A549 (cell line): ENCODE results near the gene CADM1. TPM values are rescaled to one million over a fixed set of nuclear protein-coding genes. Genes with fewer than 3 reads are reported as not detected.
"Not testable (repeated sequence)": the region's sequence is repeated elsewhere in the genome, so short reads cannot be mapped to it uniquely, and the experiment has no call there.

Source experiments
- ATAC-seq, 2 experiments: fragments of 200-7000 bp in 1 of 2; fragments of >200 bp in 1 of 2; cut with Nextera tagmentation in 1 of 2; cut with Tn5 transposase in 1 of 2; 3 replicates each; pipeline versions ENCODE4 v1.8.0 to v1.9.1; 2018 to 2020; ENCODE audit warnings: mild to moderate bottlenecking in 1 of 2, moderate library complexity in 1 of 2
- CTCF ChIA-PET: fragments of 300-600 bp; sonication (Branson Sonifier 250); formaldehyde crosslinking; extraction: SDS; loops from one replicate; lab custom pipeline; 2021; ENCODE audit warnings: antibody characterized with exemption, inconsistent platforms; lab: Yijun Ruan, JAX
- POLR2A ChIA-PET: fragments of 350-600 bp; formaldehyde crosslinking; extraction: SDS; loops from one replicate; lab custom pipeline; 2021; ENCODE audit warnings: antibody characterized with exemption, inconsistent platforms; lab: Yijun Ruan, JAX
- DNase-seq, 2 experiments: peaks; one replicate each; pipeline versions ENCODE4 v3.0.0 to v3.0.0-alpha.2; 2011 to 2016; ENCODE audit warnings: low read depth in 1 of 2, low spot score in 1 of 2
- FAIRE-seq: peaks from 2 replicates; lab custom pipeline; 2011; peaks lifted over from hg19 to GRCh38; lab: Jason Lieb, UNC
- H3K27ac ChIP-seq, 2 experiments: fragments of >200 bp; sonication (Bioruptor Twin); formaldehyde crosslinking; 3 replicates each; pipeline ENCODE4 v1.5.1; 2016 to 2017
- H3K4me1 ChIP-seq: fragments of >200 bp; sonication (Bioruptor Twin); formaldehyde crosslinking; 3 replicates; pipeline ENCODE4 v1.6.1; 2016
- H3K4me2 ChIP-seq: fragments of >200 bp; sonication (Bioruptor Twin); formaldehyde crosslinking; 3 replicates; pipeline ENCODE4 v1.6.1; 2016
- H3K4me3 ChIP-seq: fragments of >200 bp; sonication (Bioruptor Twin); formaldehyde crosslinking; 3 replicates; pipeline ENCODE4 v1.5.1; 2016
- H3K9me3 ChIP-seq: fragments of >200 bp; sonication (Bioruptor Twin); formaldehyde crosslinking; 3 replicates; pipeline ENCODE4 v1.6.1; 2016
- CBX2 ChIP-seq: fragments of 200-600 bp; sonication (generic); IDR thresholded peaks from 2 replicates; pipeline ENCODE4 v1.6.1; 2016; ENCODE audit warnings: low read depth, mild to moderate bottlenecking, borderline replicate concordance
- CHD2 ChIP-seq: fragments of 150-350 bp; IDR thresholded peaks from 2 replicates; pipeline ENCODE4 v1.6.1; 2014; ENCODE audit warnings: low read length; ENCODE audit not compliant: partially characterized antibody
- FOSL2 ChIP-seq, 2 experiments: fragments of 450-650 bp in 1 of 2; fragments of >200 bp in 1 of 2; sonication (Bioruptor Twin) in 1 of 2; formaldehyde crosslinking; IDR thresholded peaks; 2 replicates each; pipeline versions ENCODE4 v1.5.0 to v1.6.1; 2016 to 2020; ENCODE audit warnings: mild to moderate bottlenecking in 1 of 2, moderate library complexity in 1 of 2
- HOXB13 ChIP-seq: fragments of 250-450 bp; sonication (Bioruptor Pico); IDR thresholded peaks from 2 replicates; pipeline ENCODE4 v1.5.0; 2020; ENCODE audit warnings: low read depth, mild to moderate bottlenecking, moderate library complexity
- JUNB ChIP-seq: fragments of >200 bp; sonication (Bioruptor Twin); formaldehyde crosslinking; IDR thresholded peaks from 2 replicates; pipeline ENCODE4 v1.6.1; 2016
- KDM1A ChIP-seq: fragments of 200-600 bp; sonication (generic); IDR thresholded peaks from 2 replicates; pipeline ENCODE4 v1.6.1; 2016; ENCODE audit warnings: low read depth, mild to moderate bottlenecking
- KDM5A ChIP-seq: fragments of 200-600 bp; sonication (generic); IDR thresholded peaks from 2 replicates; pipeline ENCODE4 v1.6.1; 2016; ENCODE audit warnings: antibody characterized with exemption, mild to moderate bottlenecking
- MYC ChIP-seq: IDR thresholded peaks from 2 replicates; pipeline ENCODE4 v1.6.1; 2012; ENCODE audit warnings: mild to moderate bottlenecking, inconsistent platforms, low read length, improper control_type of control experiment, borderline replicate concordance
- NFE2L2 ChIP-seq: fragments of 150-350 bp; conservative IDR thresholded peaks from 2 replicates; pipeline ENCODE4 v1.6.1; 2014; ENCODE audit warnings: low read length
- TP53 ChIP-seq: fragments of 250-450 bp; sonication (Bioruptor Pico); IDR thresholded peaks from 2 replicates; pipeline ENCODE4 v1.5.0; 2021; ENCODE audit warnings: mild to moderate bottlenecking, moderate library complexity
- ZSCAN20 ChIP-seq: fragments of 250-450 bp; sonication (Bioruptor Pico); IDR thresholded peaks from 2 replicates; pipeline ENCODE4 v1.8.0; 2022; ENCODE audit warnings: mild to moderate bottlenecking, moderate library complexity
- WGBS: methylation state at CpG from one replicate; pipeline ENCODE4 v1.1.6; 2017; ENCODE audit errors: missing lambda C conversion rate; 5-methylcytosine and 5-hydroxymethylcytosine counted together
- polyA plus RNA-seq, 4 experiments: library from polyadenylated mRNA; depleted of rRNA in 3 of 4; stranded (reverse); fragments of >200 nt; fragmentation: RNase III in 1 of 4; extraction: RNeasy Plus Mini Kit Qiagen cat#74134 plus additional on column Dnase treatment in 1 of 4; gene quantifications; 2 replicates in 3 of 4; 3 replicates in 1 of 4; pipeline ENCODE4 v1.2.3, GENCODE V29; 2011 to 2017
- TF ChIP-seq, protein P1 (sequence below): fragments of 200-600 bp; sonication (generic); IDR thresholded peaks from 2 replicates; pipeline ENCODE4 v1.6.1; 2016; ENCODE audit warnings: antibody characterized with exemption, mild to moderate bottlenecking, moderate library complexity
- TF ChIP-seq, protein P2 (sequence below): IDR thresholded peaks from 2 replicates; pipeline ENCODE4 v1.6.1; 2012; ENCODE audit warnings: low read depth, borderline replicate concordance
- TF ChIP-seq, protein P3 (sequence below): fragments of >200 bp; sonication (Bioruptor Twin); formaldehyde crosslinking; IDR thresholded peaks from 3 replicates; pipeline ENCODE4 v1.6.1; 2016

Gene CADM1
- polyA plus RNA-seq, 2 of the 4 experiments (the other 2 are of a cell fraction), result 33.4 to 36.7 TPM

- CTCF ChIA-PET, H3K27ac ChIP-seq, FAIRE-seq, H3K4me2 ChIP-seq, H3K9me3 ChIP-seq, H3K4me3 ChIP-seq, ATAC-seq, DNase-seq: not testable (repeated sequence)
- POLR2A ChIA-PET, result interaction anchor here (0.6 kb wide), 1 partner anchor 127 kb away, joined by 6 read pairs; no protein-coding TSS in a partner anchor
- peaks cover 32% of the 10 kb centered on the region for H3K4me1 ChIP-seq
- WGBS, result 77% methylated on average over 3 of the region's 3 CpGs
These were observed 29.9 kb downstream of the CADM1 start for GRCh38 chr11:115474306-115474705.

DNA sequence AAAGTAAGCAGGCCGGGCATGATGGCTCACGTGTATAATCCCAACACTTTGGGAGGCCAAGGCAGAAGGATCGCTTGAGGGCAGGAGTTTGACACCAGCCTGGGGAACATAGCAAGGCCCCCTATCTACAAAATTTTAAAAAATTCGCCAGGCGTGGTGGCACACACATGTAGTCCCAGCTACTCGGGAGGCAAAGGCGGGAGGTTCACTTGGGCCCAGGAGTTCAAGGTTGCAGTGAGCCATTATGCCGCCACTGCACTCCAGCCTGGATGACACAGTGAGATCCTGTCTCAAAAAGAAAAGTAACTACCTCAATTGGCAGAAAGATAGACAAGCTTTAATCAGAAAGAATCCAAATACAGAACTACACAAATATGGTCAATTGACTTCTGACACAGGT, 31.0 kb downstream of the CADM1 start:
- ATAC-seq (no peak), FAIRE-seq (no peak), DNase-seq (no peak)
- TF ChIP-seq, protein P1, sequence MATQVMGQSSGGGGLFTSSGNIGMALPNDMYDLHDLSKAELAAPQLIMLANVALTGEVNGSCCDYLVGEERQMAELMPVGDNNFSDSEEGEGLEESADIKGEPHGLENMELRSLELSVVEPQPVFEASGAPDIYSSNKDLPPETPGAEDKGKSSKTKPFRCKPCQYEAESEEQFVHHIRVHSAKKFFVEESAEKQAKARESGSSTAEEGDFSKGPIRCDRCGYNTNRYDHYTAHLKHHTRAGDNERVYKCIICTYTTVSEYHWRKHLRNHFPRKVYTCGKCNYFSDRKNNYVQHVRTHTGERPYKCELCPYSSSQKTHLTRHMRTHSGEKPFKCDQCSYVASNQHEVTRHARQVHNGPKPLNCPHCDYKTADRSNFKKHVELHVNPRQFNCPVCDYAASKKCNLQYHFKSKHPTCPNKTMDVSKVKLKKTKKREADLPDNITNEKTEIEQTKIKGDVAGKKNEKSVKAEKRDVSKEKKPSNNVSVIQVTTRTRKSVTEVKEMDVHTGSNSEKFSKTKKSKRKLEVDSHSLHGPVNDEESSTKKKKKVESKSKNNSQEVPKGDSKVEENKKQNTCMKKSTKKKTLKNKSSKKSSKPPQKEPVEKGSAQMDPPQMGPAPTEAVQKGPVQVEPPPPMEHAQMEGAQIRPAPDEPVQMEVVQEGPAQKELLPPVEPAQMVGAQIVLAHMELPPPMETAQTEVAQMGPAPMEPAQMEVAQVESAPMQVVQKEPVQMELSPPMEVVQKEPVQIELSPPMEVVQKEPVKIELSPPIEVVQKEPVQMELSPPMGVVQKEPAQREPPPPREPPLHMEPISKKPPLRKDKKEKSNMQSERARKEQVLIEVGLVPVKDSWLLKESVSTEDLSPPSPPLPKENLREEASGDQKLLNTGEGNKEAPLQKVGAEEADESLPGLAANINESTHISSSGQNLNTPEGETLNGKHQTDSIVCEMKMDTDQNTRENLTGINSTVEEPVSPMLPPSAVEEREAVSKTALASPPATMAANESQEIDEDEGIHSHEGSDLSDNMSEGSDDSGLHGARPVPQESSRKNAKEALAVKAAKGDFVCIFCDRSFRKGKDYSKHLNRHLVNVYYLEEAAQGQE, result no peak
- no peak for TF ChIP-seq HOXB13
- TF ChIP-seq, protein P2, sequence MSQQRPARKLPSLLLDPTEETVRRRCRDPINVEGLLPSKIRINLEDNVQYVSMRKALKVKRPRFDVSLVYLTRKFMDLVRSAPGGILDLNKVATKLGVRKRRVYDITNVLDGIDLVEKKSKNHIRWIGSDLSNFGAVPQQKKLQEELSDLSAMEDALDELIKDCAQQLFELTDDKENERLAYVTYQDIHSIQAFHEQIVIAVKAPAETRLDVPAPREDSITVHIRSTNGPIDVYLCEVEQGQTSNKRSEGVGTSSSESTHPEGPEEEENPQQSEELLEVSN, result no peak
- no peak overlapping the region for H3K4me3 ChIP-seq
- no peak overlapping the region for H3K4me2 ChIP-seq
- no peak overlapping the region for H3K27ac ChIP-seq
- WGBS, result 95% methylated on average over 8 of the region's 8 CpGs
- peaks cover 32% of the 10 kb centered on the region for H3K4me1 ChIP-seq
- POLR2A ChIA-PET, result no interaction called here
- H3K9me3 ChIP-seq, result no peaks in the 10 kb centered on the region
- CTCF ChIA-PET, result no interaction called here

DNA sequence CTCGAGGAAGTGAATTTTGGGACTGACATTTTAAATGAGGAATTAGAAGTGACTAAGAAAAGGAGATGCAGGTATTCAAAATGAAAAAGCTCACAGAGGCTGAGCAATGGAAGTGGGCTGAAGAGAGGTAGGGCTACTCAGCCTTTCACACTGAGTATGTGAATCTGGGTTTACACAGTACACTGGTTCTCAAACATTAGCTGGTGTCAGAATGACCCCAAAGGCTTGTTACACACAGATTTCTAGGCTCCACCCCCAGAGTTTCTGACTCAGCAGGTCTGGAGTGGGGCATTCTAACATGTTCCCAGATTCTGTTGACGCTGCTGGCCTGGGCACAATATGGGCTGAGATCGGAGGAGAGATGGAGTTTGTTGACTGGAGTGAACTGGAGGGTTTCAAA, 32.8 kb downstream of the CADM1 start:
- no peak for TF ChIP-seq CBX2
- no peak for TF ChIP-seq CHD2
- no peak for TF ChIP-seq KDM5A
- TF ChIP-seq ZSCAN20 (CRISPR knock-in tag), result no peak
- TF ChIP-seq MYC, result no peak
- TF ChIP-seq TP53 (CRISPR knock-in tag), result no peak
- TF ChIP-seq, protein P1, result no peak
- TF ChIP-seq, protein P3, sequence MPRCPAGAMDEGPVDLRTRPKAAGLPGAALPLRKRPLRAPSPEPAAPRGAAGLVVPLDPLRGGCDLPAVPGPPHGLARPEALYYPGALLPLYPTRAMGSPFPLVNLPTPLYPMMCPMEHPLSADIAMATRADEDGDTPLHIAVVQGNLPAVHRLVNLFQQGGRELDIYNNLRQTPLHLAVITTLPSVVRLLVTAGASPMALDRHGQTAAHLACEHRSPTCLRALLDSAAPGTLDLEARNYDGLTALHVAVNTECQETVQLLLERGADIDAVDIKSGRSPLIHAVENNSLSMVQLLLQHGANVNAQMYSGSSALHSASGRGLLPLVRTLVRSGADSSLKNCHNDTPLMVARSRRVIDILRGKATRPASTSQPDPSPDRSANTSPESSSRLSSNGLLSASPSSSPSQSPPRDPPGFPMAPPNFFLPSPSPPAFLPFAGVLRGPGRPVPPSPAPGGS, result no peak
- TF ChIP-seq FOSL2 (IDR thresholded peaks at IDR 0.05), result no peak
- no peak for TF ChIP-seq FOSL2 (CRISPR knock-in tag; IDR thresholded peaks at IDR 0.05)
- no peak for TF ChIP-seq KDM1A
- no peak for TF ChIP-seq NFE2L2
- TF ChIP-seq JUNB, result no peak
- Histone ChIP-seq H3K4me2 (peak overlapping the region; percentile 30), H3K27ac (peak overlapping the region in 1 of 2 experiments; percentile 58; a peak in 1 of 6 replicates), H3K4me3 (no peak overlapping the region), H3K4me1 (peaks cover 14% of the 10 kb centered on the region), H3K9me3 (no peaks in the 10 kb centered on the region)
- WGBS, result 56% methylated on average over 3 of the region's 3 CpGs
- POLR2A ChIA-PET, result no interaction called here
- ATAC-seq, result peak; percentile 50 to 77; a peak in 5 of 6 replicates
- CTCF ChIA-PET, result interaction anchor here (1.4 kb wide), 1 partner anchor 173 kb away, joined by 3 read pairs; no protein-coding TSS in a partner anchor
- DNase-seq, result peak in 1 of 2 experiments; percentile 21
- no peak for FAIRE-seq
